Neural cell (in vitro differentiated cells): Measurements from ENCODE around the gene ITGA11. TPM values are rescaled to one million over a fixed set of nuclear protein-coding genes. Genes with fewer than 3 reads are reported as not detected.

ENCODE experiments used
- H2AFZ ChIP-seq: fragments of 200-600, 300-800 bp; sonication (generic), shearing (Covaris generic); 2 replicates; pipeline ENCODE4 v1.6.0; 2014; ENCODE audit warnings: low read depth, mild to moderate bottlenecking, antibody characterized with exemption, low read length, moderate library complexity
- H3F3A ChIP-seq: fragments of 200-600 bp; shearing (Covaris generic); 2 replicates; pipeline ENCODE4 v1.6.1; 2016; ENCODE audit warnings: mild to moderate bottlenecking, moderate library complexity, mixed read lengths, antibody characterized with exemption, low read length; ENCODE audit not compliant: insufficient read depth, poor library complexity, severe bottlenecking
- H3K27ac ChIP-seq: fragments of 200-600, 300-800 bp; sonication (generic), shearing (Covaris generic); 2 replicates; pipeline ENCODE4 v1.5.1; 2014; ENCODE audit warnings: mild to moderate bottlenecking, low read length, moderate library complexity
- H3K27me3 ChIP-seq: fragments of 300-800, 200-600 bp; sonication (generic), shearing (Covaris generic); 2 replicates; pipeline ENCODE4 v1.6.0; 2014; ENCODE audit warnings: mild to moderate bottlenecking, low read depth, low read length, moderate library complexity; ENCODE audit not compliant: insufficient read depth
- H3K36me3 ChIP-seq: fragments of 300-800, 200-600 bp; sonication (generic), shearing (Covaris generic); 2 replicates; pipeline ENCODE4 v1.5.1; 2014; ENCODE audit warnings: mild to moderate bottlenecking, antibody characterized with exemption, low read length, moderate library complexity; ENCODE audit not compliant: insufficient read depth
- H3K4me2 ChIP-seq: fragments of 300-800, 200-600 bp; sonication (generic), shearing (Covaris generic); 2 replicates; pipeline ENCODE4 v1.6.0; 2014; ENCODE audit warnings: mild to moderate bottlenecking, low read length
- H3K4me3 ChIP-seq: fragments of 300-800, 200-600 bp; sonication (generic), shearing (Covaris generic); 2 replicates; pipeline ENCODE4 v1.5.1; 2014; ENCODE audit warnings: mild to moderate bottlenecking, low read length, moderate library complexity
- H3K79me2 ChIP-seq: fragments of 200-600 bp; shearing (Covaris generic); replicated peaks from 2 replicates; pipeline ENCODE4 v1.6.0; 2014; ENCODE audit warnings: mild to moderate bottlenecking, low read length, moderate library complexity; ENCODE audit not compliant: insufficient read depth
- H3K9ac ChIP-seq: fragments of 300-800, 200-600 bp; sonication (generic), shearing (Covaris generic); 2 replicates; pipeline ENCODE4 v1.6.1; 2016; ENCODE audit warnings: mild to moderate bottlenecking, low read length, mixed read lengths
- H3K9me2 ChIP-seq: fragments of 200-600 bp; shearing (Covaris generic); 2 replicates; pipeline ENCODE4 v1.6.1; 2016; ENCODE audit warnings: mild to moderate bottlenecking, low read length, mixed read lengths; ENCODE audit not compliant: insufficient read depth
- H3K9me3 ChIP-seq: fragments of 200-600, 300-800 bp; sonication (generic), shearing (Covaris generic); 2 replicates; pipeline ENCODE4 v1.6.1; 2016; ENCODE audit warnings: mild to moderate bottlenecking, mixed run types, low read length, moderate library complexity, mixed read lengths
- H4K20me1 ChIP-seq: fragments of 200-600 bp; shearing (Covaris generic); 2 replicates; pipeline ENCODE4 v1.6.1; 2016; ENCODE audit warnings: mild to moderate bottlenecking, mixed run types; ENCODE audit not compliant: insufficient read depth
- EP300 ChIP-seq: fragments of 450-650 bp; conservative IDR thresholded peaks from 2 replicates; pipeline ENCODE4 v1.6.1; 2014; ENCODE audit warnings: antibody characterized with exemption, mild to moderate bottlenecking, moderate library complexity; ENCODE audit not compliant: poor library complexity, severe bottlenecking
- EZH2 ChIP-seq: fragments of 200-600, 300-800 bp; shearing (Covaris generic), sonication (generic); IDR thresholded peaks from 2 replicates; pipeline ENCODE4 v1.6.1; 2014; ENCODE audit warnings: antibody characterized with exemption, low read length, borderline replicate concordance, mild to moderate bottlenecking; ENCODE audit not compliant: insufficient read depth, poor library complexity, severe bottlenecking
- MXI1 ChIP-seq: fragments of 450-650 bp; conservative IDR thresholded peaks from 2 replicates; pipeline ENCODE4 v1.6.1; 2014; ENCODE audit warnings: antibody characterized with exemption, mild to moderate bottlenecking; ENCODE audit not compliant: poor library complexity, severe bottlenecking
- POLR2AphosphoS5 ChIP-seq: IDR thresholded peaks from 2 replicates; pipeline ENCODE4 v1.6.1; 2012
- RAD21 ChIP-seq: fragments of 450-650 bp; conservative IDR thresholded peaks from 2 replicates; pipeline ENCODE4 v1.6.1; 2014; ENCODE audit warnings: antibody characterized with exemption, mild to moderate bottlenecking, moderate library complexity
- SMC3 ChIP-seq: fragments of 450-650 bp; conservative IDR thresholded peaks from 2 replicates; pipeline ENCODE4 v1.6.1; 2014; ENCODE audit warnings: antibody characterized with exemption, mild to moderate bottlenecking, moderate library complexity; ENCODE audit not compliant: poor library complexity
- TAF1 ChIP-seq: IDR thresholded peaks from 2 replicates; pipeline ENCODE4 v1.6.1; 2012; ENCODE audit warnings: low read depth
- polyA plus RNA-seq: library from polyadenylated mRNA; depleted of rRNA; stranded (reverse); fragments of >200 nt; gene quantifications from 2 replicates; pipeline ENCODE4 v1.2.3, GENCODE V29; 2014
- TF ChIP-seq, protein P1 (sequence below): IDR thresholded peaks from 2 replicates; pipeline ENCODE4 v1.6.1; 2012; ENCODE audit warnings: borderline replicate concordance
- TF ChIP-seq, protein P2 (sequence below): fragments of 450-650 bp; IDR thresholded peaks from 2 replicates; pipeline ENCODE4 v1.5.1; 2014; ENCODE audit warnings: antibody characterized with exemption, mild to moderate bottlenecking, moderate library complexity; ENCODE audit not compliant: poor library complexity, severe bottlenecking

The ITGA11 gene
- polyA plus RNA-seq, 1 donor from 2014 or later = not detected

DNA sequence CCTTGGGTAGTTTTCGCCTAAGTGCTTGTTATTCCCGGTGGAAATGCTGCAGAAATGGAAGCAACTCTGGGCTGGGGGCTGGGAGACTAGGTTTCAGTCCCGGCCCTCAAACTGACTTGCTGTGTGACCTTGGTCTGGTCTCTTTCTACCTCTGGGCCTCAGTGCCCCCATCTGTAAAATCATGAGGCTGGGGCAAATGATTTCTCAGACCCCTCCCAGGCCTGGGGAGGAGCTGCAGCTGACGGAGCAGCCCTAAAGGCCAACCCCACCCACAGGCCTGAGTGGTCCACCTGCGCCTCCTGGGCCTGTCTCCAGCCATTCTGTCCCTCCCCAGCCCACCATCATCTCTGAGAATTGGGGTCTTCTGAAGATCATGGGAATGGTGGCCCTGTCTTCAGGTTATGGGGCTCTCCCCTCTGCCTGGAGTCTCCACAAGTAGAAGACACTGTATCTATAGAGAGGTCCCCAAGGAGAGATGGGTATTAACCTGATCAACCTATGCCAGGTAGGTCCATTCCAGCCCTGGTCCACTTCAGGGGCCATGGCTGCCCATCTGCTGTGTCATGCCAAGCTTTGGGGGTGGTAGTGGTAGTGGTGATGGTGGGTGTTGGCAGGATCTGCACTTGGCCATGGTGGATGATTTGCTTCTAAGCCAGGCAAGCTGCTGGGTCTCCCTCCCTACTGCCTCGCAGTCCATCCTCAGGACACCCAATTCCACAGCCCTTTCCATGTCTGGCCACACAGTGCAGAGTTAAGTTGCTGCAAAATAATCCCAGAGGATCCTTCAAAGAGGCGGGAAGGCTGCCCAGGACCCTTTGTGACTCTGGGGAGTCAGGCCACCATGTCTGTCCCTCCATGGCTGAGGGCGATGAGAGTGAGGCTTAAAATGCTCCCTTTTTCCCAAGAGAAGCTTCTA lies 46.0 kb downstream of the ITGA11 start:
- Histone ChIP-seq H3K9me2 (no peaks in the 10 kb centered on the region), H3K9me3 (no peaks in the 10 kb centered on the region), H4K20me1 (no peaks in the 10 kb centered on the region), H3K36me3 (no peaks in the 10 kb centered on the region), H2AFZ (no peak overlapping the region), H3K4me2 (no peak overlapping the region), H3K4me3 (no peak overlapping the region), H3K79me2 (no peaks in the 10 kb centered on the region), H3K9ac (no peak overlapping the region), H3F3A (no peaks in the 10 kb centered on the region), H3K27ac (no peak overlapping the region), H3K27me3 (no peaks in the 10 kb centered on the region)
- no peak for TF ChIP-seq RAD21
- TF ChIP-seq, protein P1, sequence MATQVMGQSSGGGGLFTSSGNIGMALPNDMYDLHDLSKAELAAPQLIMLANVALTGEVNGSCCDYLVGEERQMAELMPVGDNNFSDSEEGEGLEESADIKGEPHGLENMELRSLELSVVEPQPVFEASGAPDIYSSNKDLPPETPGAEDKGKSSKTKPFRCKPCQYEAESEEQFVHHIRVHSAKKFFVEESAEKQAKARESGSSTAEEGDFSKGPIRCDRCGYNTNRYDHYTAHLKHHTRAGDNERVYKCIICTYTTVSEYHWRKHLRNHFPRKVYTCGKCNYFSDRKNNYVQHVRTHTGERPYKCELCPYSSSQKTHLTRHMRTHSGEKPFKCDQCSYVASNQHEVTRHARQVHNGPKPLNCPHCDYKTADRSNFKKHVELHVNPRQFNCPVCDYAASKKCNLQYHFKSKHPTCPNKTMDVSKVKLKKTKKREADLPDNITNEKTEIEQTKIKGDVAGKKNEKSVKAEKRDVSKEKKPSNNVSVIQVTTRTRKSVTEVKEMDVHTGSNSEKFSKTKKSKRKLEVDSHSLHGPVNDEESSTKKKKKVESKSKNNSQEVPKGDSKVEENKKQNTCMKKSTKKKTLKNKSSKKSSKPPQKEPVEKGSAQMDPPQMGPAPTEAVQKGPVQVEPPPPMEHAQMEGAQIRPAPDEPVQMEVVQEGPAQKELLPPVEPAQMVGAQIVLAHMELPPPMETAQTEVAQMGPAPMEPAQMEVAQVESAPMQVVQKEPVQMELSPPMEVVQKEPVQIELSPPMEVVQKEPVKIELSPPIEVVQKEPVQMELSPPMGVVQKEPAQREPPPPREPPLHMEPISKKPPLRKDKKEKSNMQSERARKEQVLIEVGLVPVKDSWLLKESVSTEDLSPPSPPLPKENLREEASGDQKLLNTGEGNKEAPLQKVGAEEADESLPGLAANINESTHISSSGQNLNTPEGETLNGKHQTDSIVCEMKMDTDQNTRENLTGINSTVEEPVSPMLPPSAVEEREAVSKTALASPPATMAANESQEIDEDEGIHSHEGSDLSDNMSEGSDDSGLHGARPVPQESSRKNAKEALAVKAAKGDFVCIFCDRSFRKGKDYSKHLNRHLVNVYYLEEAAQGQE = no peak
- TF ChIP-seq, protein P2, sequence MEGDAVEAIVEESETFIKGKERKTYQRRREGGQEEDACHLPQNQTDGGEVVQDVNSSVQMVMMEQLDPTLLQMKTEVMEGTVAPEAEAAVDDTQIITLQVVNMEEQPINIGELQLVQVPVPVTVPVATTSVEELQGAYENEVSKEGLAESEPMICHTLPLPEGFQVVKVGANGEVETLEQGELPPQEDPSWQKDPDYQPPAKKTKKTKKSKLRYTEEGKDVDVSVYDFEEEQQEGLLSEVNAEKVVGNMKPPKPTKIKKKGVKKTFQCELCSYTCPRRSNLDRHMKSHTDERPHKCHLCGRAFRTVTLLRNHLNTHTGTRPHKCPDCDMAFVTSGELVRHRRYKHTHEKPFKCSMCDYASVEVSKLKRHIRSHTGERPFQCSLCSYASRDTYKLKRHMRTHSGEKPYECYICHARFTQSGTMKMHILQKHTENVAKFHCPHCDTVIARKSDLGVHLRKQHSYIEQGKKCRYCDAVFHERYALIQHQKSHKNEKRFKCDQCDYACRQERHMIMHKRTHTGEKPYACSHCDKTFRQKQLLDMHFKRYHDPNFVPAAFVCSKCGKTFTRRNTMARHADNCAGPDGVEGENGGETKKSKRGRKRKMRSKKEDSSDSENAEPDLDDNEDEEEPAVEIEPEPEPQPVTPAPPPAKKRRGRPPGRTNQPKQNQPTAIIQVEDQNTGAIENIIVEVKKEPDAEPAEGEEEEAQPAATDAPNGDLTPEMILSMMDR = no peak
- no peak for TF ChIP-seq SMC3
- no peak for TF ChIP-seq EZH2
- no peak for TF ChIP-seq MXI1
- no peak for TF ChIP-seq POLR2AphosphoS5
- TF ChIP-seq EP300 = no peak
- no peak for TF ChIP-seq TAF1

DNA sequence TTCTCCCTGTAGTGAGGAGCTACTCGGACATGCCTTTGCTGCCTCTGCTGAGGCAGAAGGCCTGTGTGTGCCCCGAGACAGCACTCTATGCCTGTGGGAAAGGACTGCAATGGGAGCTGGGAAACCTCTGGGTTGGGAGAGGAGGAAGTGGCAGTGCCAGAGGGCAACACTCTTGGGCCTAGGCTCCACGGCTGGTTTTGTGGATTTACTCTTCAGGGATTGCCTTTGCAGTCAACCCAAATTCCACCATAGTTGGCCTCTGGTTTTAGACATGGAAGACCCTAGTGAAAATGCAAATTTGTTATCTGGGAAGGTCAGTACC lies 46.8 kb downstream of the ITGA11 start:
- no peaks in the 10 kb centered on the region for H4K20me1 ChIP-seq
- no peaks in the 10 kb centered on the region for H3K79me2 ChIP-seq
- H2AFZ ChIP-seq = no peak overlapping the region
- no peaks in the 10 kb centered on the region for H3K36me3 ChIP-seq
- H3K9ac ChIP-seq = no peak overlapping the region
- no peak overlapping the region for H3K27ac ChIP-seq
- H3K9me2 ChIP-seq = no peaks in the 10 kb centered on the region
- no peak for TF ChIP-seq EP300
- TF ChIP-seq EZH2 = no peak
- TF ChIP-seq, protein P2 = no peak
- no peak for TF ChIP-seq MXI1
- no peak for TF ChIP-seq POLR2AphosphoS5
- TF ChIP-seq RAD21 = no peak
- TF ChIP-seq, protein P1 = no peak
- TF ChIP-seq SMC3 = no peak
- no peak for TF ChIP-seq TAF1
- H3K4me2 ChIP-seq = no peak overlapping the region
- no peaks in the 10 kb centered on the region for H3F3A ChIP-seq
- H3K27me3 ChIP-seq = no peaks in the 10 kb centered on the region
- H3K9me3 ChIP-seq = no peaks in the 10 kb centered on the region
- H3K4me3 ChIP-seq = no peak overlapping the region
